OCI-LY3 (cell line): ENCODE results near the gene PRR12.

Experiments used
- EZH2phosphoT487 ChIP-seq: fragments of 200-600 bp; shearing (Covaris generic); IDR thresholded peaks from 2 replicates; pipeline ENCODE4 v1.6.1; 2018; ENCODE audit warnings: antibody characterized with exemption, mixed run types, low read depth
- TF ChIP-seq, protein P1 (sequence below): fragments of 200-600, 300-600 bp; sonication (generic); IDR thresholded peaks from 2 replicates; pipeline ENCODE4 v1.5.1; 2014; ENCODE audit warnings: antibody characterized with exemption, low read length, low read depth

DNA sequence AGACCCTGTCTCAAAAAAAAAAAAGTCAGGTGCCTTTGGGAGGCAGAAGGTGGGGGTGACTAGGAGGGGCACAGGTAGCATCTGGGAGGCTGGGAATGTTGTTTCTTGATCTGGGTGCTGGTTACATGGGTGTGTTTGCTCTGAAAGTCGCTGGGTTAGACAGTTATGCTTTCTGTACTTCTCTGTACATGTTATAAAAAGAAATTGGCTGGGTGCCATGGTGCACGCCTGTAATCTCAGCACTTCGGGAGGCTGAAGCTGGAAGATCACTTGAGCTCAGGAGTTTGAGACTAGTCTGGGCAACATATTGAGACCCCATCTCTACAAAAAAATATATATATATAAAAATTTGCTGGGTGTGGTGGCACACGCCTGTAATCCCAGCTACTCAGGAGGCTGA lies 25.7 kb upstream of the PRR12 start:
- TF ChIP-seq, protein P1, sequence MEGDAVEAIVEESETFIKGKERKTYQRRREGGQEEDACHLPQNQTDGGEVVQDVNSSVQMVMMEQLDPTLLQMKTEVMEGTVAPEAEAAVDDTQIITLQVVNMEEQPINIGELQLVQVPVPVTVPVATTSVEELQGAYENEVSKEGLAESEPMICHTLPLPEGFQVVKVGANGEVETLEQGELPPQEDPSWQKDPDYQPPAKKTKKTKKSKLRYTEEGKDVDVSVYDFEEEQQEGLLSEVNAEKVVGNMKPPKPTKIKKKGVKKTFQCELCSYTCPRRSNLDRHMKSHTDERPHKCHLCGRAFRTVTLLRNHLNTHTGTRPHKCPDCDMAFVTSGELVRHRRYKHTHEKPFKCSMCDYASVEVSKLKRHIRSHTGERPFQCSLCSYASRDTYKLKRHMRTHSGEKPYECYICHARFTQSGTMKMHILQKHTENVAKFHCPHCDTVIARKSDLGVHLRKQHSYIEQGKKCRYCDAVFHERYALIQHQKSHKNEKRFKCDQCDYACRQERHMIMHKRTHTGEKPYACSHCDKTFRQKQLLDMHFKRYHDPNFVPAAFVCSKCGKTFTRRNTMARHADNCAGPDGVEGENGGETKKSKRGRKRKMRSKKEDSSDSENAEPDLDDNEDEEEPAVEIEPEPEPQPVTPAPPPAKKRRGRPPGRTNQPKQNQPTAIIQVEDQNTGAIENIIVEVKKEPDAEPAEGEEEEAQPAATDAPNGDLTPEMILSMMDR, result no peak
- no peak for TF ChIP-seq EZH2phosphoT487
